ENCODE results near the gene GUCY1A2.

The GUCY1A2 gene

DNA sequence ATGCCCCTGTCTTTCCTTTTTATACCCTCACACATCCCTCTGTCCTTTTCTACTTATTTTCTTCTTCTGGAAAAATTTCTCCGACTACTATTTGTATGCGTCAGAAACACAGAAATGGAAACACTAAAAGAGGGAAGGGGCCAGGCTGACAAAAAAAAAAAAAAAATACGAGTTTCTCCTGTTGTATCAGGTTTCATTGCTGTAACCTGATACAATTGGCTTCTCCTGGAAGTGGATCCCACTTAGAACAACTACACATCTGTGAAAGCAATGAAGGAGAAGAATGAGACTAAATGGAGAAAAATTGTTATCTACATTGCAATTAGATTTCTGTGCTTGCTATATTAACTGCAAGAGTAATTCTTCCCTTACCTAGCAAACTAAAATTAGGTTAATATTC is 393.9 kb downstream of the GUCY1A2 start:
- no peak for DNase-seq
